ENCODE data around the gene BLOC1S3. TPM values are rescaled to one million over a fixed set of nuclear protein-coding genes. Genes with fewer than 3 reads are reported as not detected.

The BLOC1S3 gene
- total RNA-seq, 2 donors from 2014 or later, result 10.4 to 15.9 TPM

DNA sequence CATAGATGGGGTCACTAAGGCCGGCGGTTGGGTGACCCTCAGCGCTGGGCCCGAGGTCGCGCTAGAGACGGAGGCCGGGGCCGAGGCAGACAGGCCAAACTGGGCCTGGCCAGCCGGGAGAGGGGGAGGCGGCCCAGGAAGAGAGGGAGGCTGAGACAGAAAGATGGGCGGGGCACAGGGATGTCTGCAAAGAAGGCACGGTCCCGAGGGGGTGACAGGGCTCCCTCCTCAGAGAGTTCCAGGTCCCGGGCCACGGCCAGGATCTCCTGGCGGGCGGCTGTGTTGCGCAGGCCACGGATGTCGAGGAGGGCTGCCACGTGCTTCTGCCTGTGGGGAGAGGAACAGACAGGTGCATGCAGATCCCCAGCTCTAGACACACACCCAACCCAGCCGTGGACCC is 34.4 kb downstream of the BLOC1S3 start:
- no peak overlapping the region for H3K4me3 ChIP-seq
- H3K27ac ChIP-seq, result no peak overlapping the region
- no peaks in the 10 kb centered on the region for H3K4me1 ChIP-seq
- intact Hi-C loops (cut with DNase I), result no loop called here
- no peaks in the 10 kb centered on the region for H3K36me3 ChIP-seq
- no peaks in the 10 kb centered on the region for H3K9me3 ChIP-seq
- H3K27me3 ChIP-seq, result peaks cover 25% of the 10 kb centered on the region
- H3K9ac ChIP-seq (ENCODE audit: low read depth in 2 of 2, low read length in 2 of 2), result no peak overlapping the region
- no peak for TF ChIP-seq CTCF (IDR thresholded peaks at IDR 0.05)
- no peak for DNase-seq

GRCh38 chr19:45215391-45216191 is 37.0 kb downstream of the BLOC1S3 start:
- Histone ChIP-seq H3K4me1 (no peaks in the 10 kb centered on the region), H3K27ac (no peak overlapping the region), H3K36me3 (no peaks in the 10 kb centered on the region), H3K4me3 (no peak overlapping the region), H3K9me3 (no peaks in the 10 kb centered on the region), H3K9ac (ENCODE audit: low read depth in 2 of 2, low read length in 2 of 2) (no peak overlapping the region), H3K27me3 (peaks cover 34% of the 10 kb centered on the region)
- no peak for TF ChIP-seq CTCF (IDR thresholded peaks at IDR 0.05)
- intact Hi-C loops (cut with DNase I), result no loop called here
- no peak for DNase-seq

DNA sequence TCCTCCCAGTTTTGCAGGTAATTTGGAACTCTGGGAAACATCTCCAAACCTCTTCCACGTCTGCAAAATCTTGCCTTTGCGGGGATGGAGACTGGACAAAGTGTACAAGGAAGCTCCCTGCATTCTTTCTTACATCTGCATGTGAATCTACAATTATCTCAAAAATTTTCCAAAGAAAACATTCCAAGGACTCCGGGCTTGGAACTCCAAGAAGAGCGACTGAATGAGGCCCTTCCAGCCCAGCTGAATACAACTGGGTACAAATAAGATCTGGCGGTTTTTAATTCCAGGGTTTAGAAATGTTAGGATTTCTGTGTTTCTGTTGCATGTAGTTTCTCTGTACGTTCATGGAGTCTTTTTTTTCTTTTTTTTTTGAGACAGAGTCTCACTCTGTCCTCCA is 38.1 kb downstream of the BLOC1S3 start:
- TF ChIP-seq CTCF (IDR thresholded peaks at IDR 0.05), result no peak
- no peak for DNase-seq
- intact Hi-C loops (cut with DNase I), result no loop called here
- no peaks in the 10 kb centered on the region for H3K4me1 ChIP-seq
- no peaks in the 10 kb centered on the region for H3K36me3 ChIP-seq
- H3K9ac ChIP-seq (ENCODE audit: low read depth in 2 of 2, low read length in 2 of 2), result no peak overlapping the region
- no peaks in the 10 kb centered on the region for H3K9me3 ChIP-seq
- H3K4me3 ChIP-seq, result no peak overlapping the region
- no peak overlapping the region for H3K27ac ChIP-seq
- peaks cover 34% of the 10 kb centered on the region for H3K27me3 ChIP-seq

GRCh38 chr19:45217193-45217956 is 38.8 kb downstream of the BLOC1S3 start:
- Histone ChIP-seq H3K27me3 (peaks cover 34% of the 10 kb centered on the region), H3K4me1 (no peaks in the 10 kb centered on the region), H3K4me3 (no peak overlapping the region), H3K9ac (ENCODE audit: low read depth in 2 of 2, low read length in 2 of 2) (no peak overlapping the region), H3K9me3 (no peaks in the 10 kb centered on the region), H3K36me3 (no peaks in the 10 kb centered on the region), H3K27ac (no peak overlapping the region)
- DNase-seq, result no peak
- intact Hi-C loops (cut with DNase I), result no loop called here
- no peak for TF ChIP-seq CTCF (IDR thresholded peaks at IDR 0.05)

- H3K4me1 ChIP-seq, result no peaks in the 10 kb centered on the region
- peaks cover 34% of the 10 kb centered on the region for H3K27me3 ChIP-seq
- no peak overlapping the region for H3K27ac ChIP-seq
- intact Hi-C loops (cut with DNase I), result no loop called here
- H3K9ac ChIP-seq (ENCODE audit: low read depth in 2 of 2, low read length in 2 of 2), result no peak overlapping the region
- no peak for TF ChIP-seq CTCF (IDR thresholded peaks at IDR 0.05)
- no peaks in the 10 kb centered on the region for H3K9me3 ChIP-seq
- H3K36me3 ChIP-seq, result no peaks in the 10 kb centered on the region
- no peak for DNase-seq
- no peak overlapping the region for H3K4me3 ChIP-seq
Observed at GRCh38 chr19:45217957-45218334, 39.4 kb downstream of the BLOC1S3 start.

Data from colonic mucosa (tissue), 4 donors.